ENCODE data around the gene C19orf44. TPM values are rescaled to one million over a fixed set of nuclear protein-coding genes. Genes with fewer than 3 reads are reported as not detected.

The C19orf44 gene
- total and polyA plus RNA-seq, 2 experiments from 2014 or later: 2.5 to 5.9 TPM

- TF ChIP-seq ZNF462 (CRISPR knock-in tag; IDR thresholded peaks at IDR 0.05): no peak
- TF ChIP-seq JUNB (IDR thresholded peaks at IDR 0.05; ENCODE audit: unreplicated experiment): no peak
- no peak for TF ChIP-seq ETS1 (IDR thresholded peaks at IDR 0.05)
- no peak for TF ChIP-seq STAT1 (IDR thresholded peaks at IDR 0.05; ENCODE audit: unreplicated experiment)
- no peak for TF ChIP-seq CREB1 (CRISPR knock-in tag; IDR thresholded peaks at IDR 0.05; ENCODE audit: low read depth)
- no peak for TF ChIP-seq CTCF (conservative IDR thresholded peaks at IDR 0.05; ENCODE audit: low read depth in 2 of 2)
- TF ChIP-seq REST (IDR thresholded peaks at IDR 0.05; ENCODE audit: unreplicated experiment): no peak
- no peak for TF ChIP-seq EZH2 (IDR thresholded peaks at IDR 0.05; ENCODE audit: low read depth, unreplicated experiment)
Observed at GRCh38 chr19:16531380-16531669, 35.1 kb downstream of the C19orf44 start (continued).
